ENCODE results near the gene COL15A1.

The COL15A1 gene

GRCh38 chr9:99101271-99101670 is 157.6 kb downstream of the COL15A1 start:
- Histone ChIP-seq H3K9me3 (replicated peaks; ENCODE audit: insufficient read depth, low read length) (no peaks in the 10 kb centered on the region), H3K4me3 (ENCODE audit: low read length) (no peak overlapping the region), H3K4me1 (ENCODE audit: low read length) (no peaks in the 10 kb centered on the region), H3K9me2 (replicated peaks; ENCODE audit: insufficient read depth, low read length) (no peaks in the 10 kb centered on the region), H3K79me2 (ENCODE audit: low read length) (0 out of 2 replicates have a peak, but pooled peaks cover 6% of the 10 kb centered on the region), H2AFZ (ENCODE audit: low read length) (no peak overlapping the region), H3K9ac (ENCODE audit: low read length) (no peak overlapping the region), H3K27ac (ENCODE audit: low read length) (no peak overlapping the region), H3K27me3 (replicated peaks; ENCODE audit: insufficient read depth, low read length) (no peaks in the 10 kb centered on the region; the same call in 1 of the 2 replicates), H4K20me1 (ENCODE audit: insufficient read depth, low read length) (no peaks in the 10 kb centered on the region), H3F3A (ENCODE audit: insufficient read depth, low read length) (0 out of 2 replicates have a peak, but pooled peaks cover 5% of the 10 kb centered on the region), H3K36me3 (replicated peaks; ENCODE audit: insufficient read depth, low read length) (no peaks in the 10 kb centered on the region), H3K4me2 (ENCODE audit: low read depth, low read length) (no peak overlapping the region)
- TF ChIP-seq CTCF (IDR thresholded peaks at IDR 0.05; ENCODE audit: low read length), result no peak
- TF ChIP-seq EZH2 (optimal IDR thresholded peaks at IDR 0.05; ENCODE audit: low read depth, low read length), result no peak
- no peak for TF ChIP-seq EZH2phosphoT487 (IDR thresholded peaks at IDR 0.05; ENCODE audit: low read length)
- no peak for DNase-seq

GRCh38 chr9:99101812-99102211 is 158.1 kb downstream of the COL15A1 start:
- Histone ChIP-seq H3K4me3 (ENCODE audit: low read length) (no peak overlapping the region), H3K4me2 (ENCODE audit: low read depth, low read length) (no peak overlapping the region), H3K27me3 (replicated peaks; ENCODE audit: insufficient read depth, low read length) (no peaks in the 10 kb centered on the region; the same call in 1 of the 2 replicates), H3F3A (ENCODE audit: insufficient read depth, low read length) (0 out of 2 replicates have a peak, but pooled peaks cover 5% of the 10 kb centered on the region), H3K9ac (ENCODE audit: low read length) (no peak overlapping the region), H3K36me3 (replicated peaks; ENCODE audit: insufficient read depth, low read length) (no peaks in the 10 kb centered on the region), H2AFZ (ENCODE audit: low read length) (no peak overlapping the region), H3K4me1 (ENCODE audit: low read length) (no peaks in the 10 kb centered on the region), H3K79me2 (ENCODE audit: low read length) (0 out of 2 replicates have a peak, but pooled peaks cover 6% of the 10 kb centered on the region), H3K9me3 (replicated peaks; ENCODE audit: insufficient read depth, low read length) (no peaks in the 10 kb centered on the region), H4K20me1 (ENCODE audit: insufficient read depth, low read length) (no peaks in the 10 kb centered on the region), H3K9me2 (replicated peaks; ENCODE audit: insufficient read depth, low read length) (no peaks in the 10 kb centered on the region), H3K27ac (ENCODE audit: low read length) (no peak overlapping the region)
- DNase-seq, result no peak
- no peak for TF ChIP-seq CTCF (IDR thresholded peaks at IDR 0.05; ENCODE audit: low read length)
- no peak for TF ChIP-seq EZH2phosphoT487 (IDR thresholded peaks at IDR 0.05; ENCODE audit: low read length)
- TF ChIP-seq EZH2 (optimal IDR thresholded peaks at IDR 0.05; ENCODE audit: low read depth, low read length), result no peak

GRCh38 chr9:99103054-99103895 is 159.6 kb downstream of the COL15A1 start:
- Histone ChIP-seq H3K36me3 (replicated peaks; ENCODE audit: insufficient read depth, low read length) (no peaks in the 10 kb centered on the region), H3K27me3 (replicated peaks; ENCODE audit: insufficient read depth, low read length) (no peaks in the 10 kb centered on the region; the same call in 1 of the 2 replicates), H4K20me1 (ENCODE audit: insufficient read depth, low read length) (no peaks in the 10 kb centered on the region), H2AFZ (ENCODE audit: low read length) (no peak overlapping the region), H3F3A (ENCODE audit: insufficient read depth, low read length) (0 out of 2 replicates have a peak, but pooled peaks cover 5% of the 10 kb centered on the region), H3K79me2 (ENCODE audit: low read length) (0 out of 2 replicates have a peak, but pooled peaks cover 6% of the 10 kb centered on the region), H3K9me2 (replicated peaks; ENCODE audit: insufficient read depth, low read length) (no peaks in the 10 kb centered on the region), H3K4me2 (ENCODE audit: low read depth, low read length) (no peak overlapping the region), H3K9ac (ENCODE audit: low read length) (no peak overlapping the region), H3K4me3 (ENCODE audit: low read length) (no peak overlapping the region), H3K4me1 (ENCODE audit: low read length) (no peaks in the 10 kb centered on the region), H3K9me3 (replicated peaks; ENCODE audit: insufficient read depth, low read length) (no peaks in the 10 kb centered on the region), H3K27ac (ENCODE audit: low read length) (no peak overlapping the region)
- TF ChIP-seq CTCF (IDR thresholded peaks at IDR 0.05; ENCODE audit: low read length) (no peak), EZH2phosphoT487 (IDR thresholded peaks at IDR 0.05; ENCODE audit: low read length) (no peak), EZH2 (optimal IDR thresholded peaks at IDR 0.05; ENCODE audit: low read depth, low read length) (no peak)
- DNase-seq, result no peak
